Kidney (tissue), 14 donors: ENCODE measurements around the gene ZIK1. TPM values are rescaled to one million over a fixed set of nuclear protein-coding genes. Genes with fewer than 3 reads are reported as not detected.

Experiments used
- DNase-seq, 5 donors: peaks; one replicate each; pipeline ENCODE4 v3.0.0-alpha.2; 2013 to 2020
- FAIRE-seq: peaks from 2 replicates; lab custom pipeline; 2012; peaks lifted over from hg19 to GRCh38; lab: Jason Lieb, UNC
- H3K27ac ChIP-seq, 2 donors: one replicate each; pipeline ENCODE4 v1.7.0; 2013; ENCODE audit warnings: low read depth in 2 of 2, low read length in 2 of 2, inconsistent platforms in 1 of 2
- H3K27me3 ChIP-seq: one replicate; pipeline ENCODE4 v1.7.1; 2013; ENCODE audit warnings: low read length, inconsistent platforms; ENCODE audit not compliant: control insufficient read depth, insufficient read depth
- H3K36me3 ChIP-seq, 3 donors: one replicate each; pipeline versions ENCODE4 v1.7.0 to v1.7.1; 2013; ENCODE audit warnings: low read length in 3 of 3, control low read depth in 1 of 3, inconsistent platforms in 1 of 3; ENCODE audit not compliant: insufficient read depth in 3 of 3, control insufficient read depth in 2 of 3
- H3K4me1 ChIP-seq, 3 donors: one replicate each; pipeline versions ENCODE4 v1.7.0 to v1.7.1; 2013; ENCODE audit warnings: low read length in 3 of 3, inconsistent platforms in 1 of 3, low read depth in 1 of 3; ENCODE audit not compliant: control insufficient read depth in 2 of 3, insufficient read depth in 2 of 3
- H3K4me3 ChIP-seq, 3 donors: one replicate each; pipeline versions ENCODE4 v1.7.0 to v1.8.1; 2013; ENCODE audit warnings: low read length in 3 of 3, control low read depth in 1 of 3, inconsistent platforms in 1 of 3
- H3K9ac ChIP-seq, 3 donors: one replicate each; pipeline versions ENCODE4 v1.7.0 to v1.7.1; 2013; ENCODE audit warnings: low read length in 3 of 3, control low read depth in 1 of 3, inconsistent platforms in 1 of 3
- H3K9me3 ChIP-seq, 3 donors: one replicate each; pipeline versions ENCODE4 v1.7.0 to v1.7.1; 2013; ENCODE audit warnings: low read length in 3 of 3, control low read depth in 1 of 3, inconsistent platforms in 1 of 3; ENCODE audit not compliant: control insufficient read depth in 2 of 3, insufficient read depth in 1 of 3
- intact Hi-C: fragments of 100-400 bp; cut with DNase I; formaldehyde crosslinking; loops from one replicate; pipeline ENCODE4 v1.11.1; 2022
- polyA plus RNA-seq: library from polyadenylated mRNA; stranded (reverse); fragments of 350-450 nt; fragmentation: Illumina TruSeq; extraction: RNeasy Lipid Tissue Mini Kit (QIAGEN cat#74804); gene quantifications from one replicate; pipeline ENCODE4 v1.2.3, GENCODE V29; 2014; ENCODE audit warnings: low read depth, low replicate concordance; ENCODE audit not compliant: insufficient read depth
- total RNA-seq: library from RNA; stranded (reverse); fragmentation: NEBNext Ultra II Directional; extraction: Animal tissue kit (Norgen Biotek cat#: 25700); gene quantifications from one replicate; pipeline ENCODE4 v1.2.1, GENCODE V29; 2021
- TF ChIP-seq, protein P1 (sequence below): IDR thresholded peaks from 3 replicates; pipeline ENCODE4 v1.5.1; 2012; ENCODE audit warnings: mild to moderate bottlenecking, moderate library complexity, borderline replicate concordance; ENCODE audit not compliant: insufficient read depth; ENCODE audit errors: extremely low read depth
- donor health status: control.
- donor health status: control.
- donor health status: control.
- donor health status: control.
- donor health status: control.
- donor health status: DM: yes; HTN: yes; CAD: no.
- donor health status: Normal renal cell carcinoma (clear cell type).

ZIK1 gene
- total and polyA plus RNA-seq, 2 donors from 2014 or later = 3.1 to 9.3 TPM

DNA sequence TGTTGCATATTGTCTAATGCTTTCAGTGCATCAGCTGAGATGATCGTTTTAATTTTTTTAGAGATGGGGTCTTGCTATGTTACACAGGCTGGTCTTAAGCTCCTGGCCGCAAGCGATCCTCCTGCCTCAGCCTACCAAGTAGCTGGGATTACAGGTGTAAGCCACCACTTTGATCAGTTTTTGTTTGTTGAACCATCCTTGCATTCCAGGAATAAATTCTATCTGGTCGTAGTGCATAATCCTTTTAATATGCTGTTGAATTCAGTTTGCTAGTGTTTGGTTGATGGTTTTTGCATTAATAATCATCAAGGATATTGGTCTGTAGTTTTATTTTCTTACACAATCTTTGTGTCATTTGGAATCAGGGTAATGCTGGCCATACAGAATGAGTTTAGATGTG, 53.4 kb downstream of the ZIK1 start:
- Histone ChIP-seq H3K4me1 (peaks cover 0 to 8% (median 7%) of the 10 kb centered on the region in 3 donors), H3K4me3 (no peak overlapping the region), H3K36me3 (peaks cover 35 to 53% (median 53%) of the 10 kb centered on the region in 3 donors), H3K9ac (no peak overlapping the region), H3K27me3 (no peaks in the 10 kb centered on the region), H3K27ac (no peak overlapping the region), H3K9me3 (peaks cover 25 to 55% (median 31%) of the 10 kb centered on the region in 3 donors)
- DNase-seq = no peak
- FAIRE-seq = no peak
- TF ChIP-seq, protein P1, sequence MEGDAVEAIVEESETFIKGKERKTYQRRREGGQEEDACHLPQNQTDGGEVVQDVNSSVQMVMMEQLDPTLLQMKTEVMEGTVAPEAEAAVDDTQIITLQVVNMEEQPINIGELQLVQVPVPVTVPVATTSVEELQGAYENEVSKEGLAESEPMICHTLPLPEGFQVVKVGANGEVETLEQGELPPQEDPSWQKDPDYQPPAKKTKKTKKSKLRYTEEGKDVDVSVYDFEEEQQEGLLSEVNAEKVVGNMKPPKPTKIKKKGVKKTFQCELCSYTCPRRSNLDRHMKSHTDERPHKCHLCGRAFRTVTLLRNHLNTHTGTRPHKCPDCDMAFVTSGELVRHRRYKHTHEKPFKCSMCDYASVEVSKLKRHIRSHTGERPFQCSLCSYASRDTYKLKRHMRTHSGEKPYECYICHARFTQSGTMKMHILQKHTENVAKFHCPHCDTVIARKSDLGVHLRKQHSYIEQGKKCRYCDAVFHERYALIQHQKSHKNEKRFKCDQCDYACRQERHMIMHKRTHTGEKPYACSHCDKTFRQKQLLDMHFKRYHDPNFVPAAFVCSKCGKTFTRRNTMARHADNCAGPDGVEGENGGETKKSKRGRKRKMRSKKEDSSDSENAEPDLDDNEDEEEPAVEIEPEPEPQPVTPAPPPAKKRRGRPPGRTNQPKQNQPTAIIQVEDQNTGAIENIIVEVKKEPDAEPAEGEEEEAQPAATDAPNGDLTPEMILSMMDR = no peak
- intact Hi-C loops = no loop called here

GRCh38 chr19:57641715-57642234, 57.8 kb downstream of the ZIK1 start:
- Histone ChIP-seq H3K9me3 (peaks cover 19 to 61% (median 32%) of the 10 kb centered on the region in 3 donors), H3K27ac (no peak overlapping the region), H3K36me3 (peaks cover 26 to 40% (median 37%) of the 10 kb centered on the region in 3 donors), H3K4me3 (peak overlapping the region in 1 of 3 donors; percentile 4), H3K4me1 (no peaks in the 10 kb centered on the region), H3K9ac (no peak overlapping the region), H3K27me3 (no peaks in the 10 kb centered on the region)
- DNase-seq (no peak), FAIRE-seq (no peak)
- intact Hi-C loops = no loop called here
- TF ChIP-seq, protein P1 = no peak

- H3K36me3 ChIP-seq = peaks cover 26 to 37% (median 36%) of the 10 kb centered on the region in 3 donors
- H3K4me1 ChIP-seq = no peaks in the 10 kb centered on the region
- H3K27ac ChIP-seq = no peak overlapping the region
- FAIRE-seq (no peak), DNase-seq (no peak)
- intact Hi-C loops = no loop called here
- H3K4me3 ChIP-seq = peak overlapping the region in 2 of 3 donors; percentile 4 to 14
- no peaks in the 10 kb centered on the region for H3K27me3 ChIP-seq
- peaks cover 14 to 61% (median 26%) of the 10 kb centered on the region in 3 donors for H3K9me3 ChIP-seq
- no peak overlapping the region for H3K9ac ChIP-seq
- TF ChIP-seq, protein P1 = no peak
These were observed 58.6 kb downstream of the ZIK1 start for GRCh38 chr19:57642396-57643046.

Other genes with a start within 250 kb of the ZIK1 start
- gene ZNF304, start 232.9 kb upstream of the ZIK1 start, total RNA-seq = 13.8 TPM
- 3.3 TPM for gene ZNF304, start 232.9 kb upstream of the ZIK1 start, polyA plus RNA-seq
- gene TRAPPC2B, start 220.6 kb upstream of the ZIK1 start, total RNA-seq = 9.4 TPM
- gene TRAPPC2B, start 220.6 kb upstream of the ZIK1 start, polyA plus RNA-seq = 22.0 TPM
- 4.1 TPM for gene ZNF547, start 220.6 kb upstream of the ZIK1 start, total RNA-seq
- 1.3 TPM for gene ZNF547, start 220.6 kb upstream of the ZIK1 start, polyA plus RNA-seq
- gene ZNF548, start 194.3 kb upstream of the ZIK1 start, total RNA-seq = 26.1 TPM
- 4.7 TPM for gene ZNF548, start 194.3 kb upstream of the ZIK1 start, polyA plus RNA-seq
- gene ZNF17, start 173.0 kb upstream of the ZIK1 start, total RNA-seq = 17.7 TPM
- gene ZNF17, start 173.0 kb upstream of the ZIK1 start, polyA plus RNA-seq = 3.6 TPM
- 14.2 TPM for gene ZNF749, start 148.8 kb upstream of the ZIK1 start, total RNA-seq
- 9.9 TPM for gene ZNF749, start 148.8 kb upstream of the ZIK1 start, polyA plus RNA-seq
- 1.7 TPM for gene VN1R1, start 127.0 kb upstream of the ZIK1 start, total RNA-seq
- 0.41 TPM for gene VN1R1, start 127.0 kb upstream of the ZIK1 start, polyA plus RNA-seq
- gene ZNF772, start 106.6 kb upstream of the ZIK1 start, total RNA-seq = 20.0 TPM
- gene ZNF772, start 106.6 kb upstream of the ZIK1 start, polyA plus RNA-seq = 3.1 TPM
- 15.4 TPM for gene ZNF419, start 96.4 kb upstream of the ZIK1 start, total RNA-seq
- gene ZNF419, start 96.4 kb upstream of the ZIK1 start, polyA plus RNA-seq = 5.7 TPM
- 12.1 TPM for gene ZNF773, start 84.2 kb upstream of the ZIK1 start, total RNA-seq
- 3.4 TPM for gene ZNF773, start 84.2 kb upstream of the ZIK1 start, polyA plus RNA-seq
- 8.7 TPM for gene ZNF549, start 56.8 kb upstream of the ZIK1 start, total RNA-seq
- 2.4 TPM for gene ZNF549, start 56.8 kb upstream of the ZIK1 start, polyA plus RNA-seq
- gene ZNF550, start 24.3 kb upstream of the ZIK1 start, total RNA-seq = 15.1 TPM
- 2.5 TPM for gene ZNF550, start 24.3 kb upstream of the ZIK1 start, polyA plus RNA-seq
- gene ZNF416, start 5.2 kb upstream of the ZIK1 start, total RNA-seq = 8.0 TPM
- gene ZNF416, start 5.2 kb upstream of the ZIK1 start, polyA plus RNA-seq = 3.5 TPM
- gene ZNF530, start 15.7 kb downstream of the ZIK1 start, total RNA-seq = 3.5 TPM
- gene ZNF530, start 15.7 kb downstream of the ZIK1 start, polyA plus RNA-seq = 1.1 TPM
- gene ZNF134, start 30.1 kb downstream of the ZIK1 start, total RNA-seq = 25.4 TPM
- gene ZNF134, start 30.1 kb downstream of the ZIK1 start, polyA plus RNA-seq = 5.8 TPM
- 19.6 TPM for gene ZNF211, start 49.0 kb downstream of the ZIK1 start, total RNA-seq
- gene ZNF211, start 49.0 kb downstream of the ZIK1 start, polyA plus RNA-seq = 9.1 TPM
- not detected for gene ZSCAN4, start 84.8 kb downstream of the ZIK1 start, total RNA-seq
- not detected for gene ZSCAN4, start 84.8 kb downstream of the ZIK1 start, polyA plus RNA-seq
- gene ZNF551, start 97.8 kb downstream of the ZIK1 start, total RNA-seq = 13.9 TPM
- gene ZNF551, start 97.8 kb downstream of the ZIK1 start, polyA plus RNA-seq = 1.3 TPM
- 11.1 TPM for gene ZNF154, start 125.1 kb downstream of the ZIK1 start, total RNA-seq
- 2.2 TPM for gene ZNF154, start 125.1 kb downstream of the ZIK1 start, polyA plus RNA-seq
- 16.5 TPM for gene ZNF671, start 143.5 kb downstream of the ZIK1 start, total RNA-seq
- 10.1 TPM for gene ZNF671, start 143.5 kb downstream of the ZIK1 start, polyA plus RNA-seq
- 20.5 TPM for gene ZNF776, start 162.7 kb downstream of the ZIK1 start, total RNA-seq
- 5.6 TPM for gene ZNF776, start 162.7 kb downstream of the ZIK1 start, polyA plus RNA-seq
- 18.7 TPM for gene ZNF586, start 185.5 kb downstream of the ZIK1 start, total RNA-seq
- gene ZNF586, start 185.5 kb downstream of the ZIK1 start, polyA plus RNA-seq = 6.3 TPM
- gene ZNF552, start 230.8 kb downstream of the ZIK1 start, total RNA-seq = 13.8 TPM
- gene ZNF552, start 230.8 kb downstream of the ZIK1 start, polyA plus RNA-seq = 10.7 TPM
- gene ZNF587B, start 246.2 kb downstream of the ZIK1 start, total RNA-seq = 23.6 TPM
- gene ZNF587B, start 246.2 kb downstream of the ZIK1 start, polyA plus RNA-seq = 5.1 TPM